Hepatocyte (in vitro differentiated cells): ENCODE measurements around the gene RAB11B. TPM values are rescaled to one million over a fixed set of nuclear protein-coding genes. Genes with fewer than 3 reads are reported as not detected.

Experiments used
- DNase-seq: peaks from one replicate; pipeline ENCODE4 v3.0.0-alpha.2; 2016; ENCODE audit warnings: low spot score
- H2AFZ ChIP-seq: fragments of 200-600 bp; sonication (generic); 2 replicates; pipeline ENCODE4 v1.6.0; 2016; ENCODE audit warnings: antibody characterized with exemption, mild to moderate bottlenecking
- H3K27ac ChIP-seq: fragments of 200-600 bp; sonication (generic); 2 replicates; pipeline ENCODE4 v1.5.1; 2016; ENCODE audit warnings: mild to moderate bottlenecking
- H3K27me3 ChIP-seq: fragments of 200-600 bp; sonication (generic); 2 replicates; pipeline ENCODE4 v1.6.1; 2016
- H3K36me3 ChIP-seq: fragments of 200-600 bp; sonication (generic); replicated peaks from 2 replicates; pipeline ENCODE4 v1.5.1; 2016; ENCODE audit warnings: low read depth; ENCODE audit not compliant: insufficient read depth
- H3K4me1 ChIP-seq: fragments of 200-600 bp; sonication (generic); 2 replicates; pipeline ENCODE4 v1.5.1; 2016; ENCODE audit warnings: mild to moderate bottlenecking, moderate library complexity; ENCODE audit not compliant: insufficient read depth
- H3K4me2 ChIP-seq: fragments of 200-600 bp; sonication (generic); 2 replicates; pipeline ENCODE4 v1.6.0; 2016
- H3K4me3 ChIP-seq: fragments of 200-600 bp; sonication (generic); 2 replicates; pipeline ENCODE4 v1.5.1; 2016; ENCODE audit warnings: mild to moderate bottlenecking
- H3K79me2 ChIP-seq: fragments of 200-600 bp; sonication (generic); 2 replicates; pipeline ENCODE4 v1.6.0; 2017; ENCODE audit warnings: mild to moderate bottlenecking
- H3K9me2 ChIP-seq: fragments of 200-600 bp; sonication (generic); replicated peaks from 2 replicates; pipeline ENCODE4 v1.6.0; 2017; ENCODE audit warnings: mild to moderate bottlenecking; ENCODE audit not compliant: insufficient read depth
- H3K9me3 ChIP-seq: fragments of 200-600 bp; sonication (generic); 2 replicates; pipeline ENCODE4 v1.5.1; 2016; ENCODE audit warnings: low read depth, mild to moderate bottlenecking
- H4K20me1 ChIP-seq: fragments of 200-600 bp; sonication (generic); 2 replicates; pipeline ENCODE4 v1.6.0; 2016; ENCODE audit warnings: mild to moderate bottlenecking; ENCODE audit not compliant: insufficient read depth, poor library complexity, severe bottlenecking
- EZH2 ChIP-seq: fragments of 200-600 bp; sonication (generic); IDR thresholded peaks from 2 replicates; pipeline ENCODE4 v1.6.1; 2016; ENCODE audit warnings: antibody characterized with exemption, mild to moderate bottlenecking, borderline replicate concordance
- EZH2phosphoT487 ChIP-seq: fragments of 200-600 bp; sonication (generic); IDR thresholded peaks from one replicate; pipeline ENCODE4 v1.6.1; 2018; ENCODE audit warnings: antibody characterized with exemption, mild to moderate bottlenecking, low read depth, moderate library complexity; ENCODE audit not compliant: unreplicated experiment, severe bottlenecking
- WGBS: methylation state at CpG from one replicate; pipeline ENCODE4 v1.1.6; 2016; ENCODE audit warnings: low lambda C conversion rate; ENCODE audit errors: missing lambda C conversion rate; 5-methylcytosine and 5-hydroxymethylcytosine counted together
- polyA plus RNA-seq: library from polyadenylated mRNA; unstranded; fragments of >200 nt; fragmentation: Nextera tagmentation; extraction: Ambion mirVana; gene quantifications from 2 replicates; pipeline ENCODE4 v1.2.1, GENCODE V29; 2016
- total RNA-seq: library from RNA; depleted of rRNA; stranded (reverse); fragments of >200 nt; gene quantifications from 2 replicates; pipeline ENCODE4 v1.2.3, GENCODE V29; 2014
- TF ChIP-seq, protein P1 (sequence below): fragments of 200-600 bp; sonication (generic); IDR thresholded peaks from 2 replicates; pipeline ENCODE4 v1.5.1; 2016; ENCODE audit warnings: antibody characterized with exemption, mild to moderate bottlenecking; ENCODE audit not compliant: poor library complexity

The RAB11B gene
- total and polyA plus RNA-seq, 2 experiments from 2014 or later: 47.1 to 174 TPM

DNA sequence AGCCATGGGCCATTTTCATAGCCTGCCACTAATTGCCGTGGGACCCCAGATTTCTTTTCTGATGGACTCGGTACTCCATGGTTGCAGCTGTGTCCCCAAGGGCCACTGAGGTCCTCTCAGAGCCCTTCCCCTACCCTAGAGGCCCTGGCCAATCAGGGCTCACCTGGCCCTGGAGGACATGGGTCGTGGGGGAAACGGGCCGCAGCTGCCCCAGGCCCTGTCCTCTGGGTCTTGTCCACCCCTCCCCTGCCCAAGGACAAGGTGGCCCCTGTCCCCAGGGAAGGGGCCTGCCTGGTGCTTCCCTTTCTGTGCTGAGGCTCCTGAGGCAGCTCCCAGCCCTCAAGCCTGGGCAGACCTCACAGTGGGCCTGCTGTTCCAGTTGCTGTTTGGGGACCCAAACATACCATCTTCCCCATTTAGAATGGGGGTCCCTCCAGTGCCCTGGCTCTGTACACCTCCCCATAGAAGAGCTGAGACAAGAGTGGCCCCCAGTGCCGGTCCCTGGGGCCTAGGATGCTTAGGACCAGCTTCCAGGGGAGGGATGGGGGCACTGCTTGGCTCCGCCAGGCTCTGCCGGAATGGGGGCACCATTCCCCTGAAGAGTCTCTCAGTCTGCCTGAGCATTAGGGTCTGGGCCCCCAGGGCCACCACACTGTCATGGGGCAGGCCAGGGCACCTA, 3.2 kb downstream of the RAB11B start:
- Histone ChIP-seq H3K27ac (no peak overlapping the region), H4K20me1 (peaks cover 71% of the 10 kb centered on the region), H3K4me1 (peaks cover 5% of the 10 kb centered on the region), H3K4me3 (no peak overlapping the region), H3K9me3 (no peaks in the 10 kb centered on the region), H3K27me3 (no peaks in the 10 kb centered on the region), H3K4me2 (no peak overlapping the region), H3K79me2 (peaks cover 77% of the 10 kb centered on the region), H3K36me3 (no peaks in the 10 kb centered on the region), H2AFZ (no peak overlapping the region), H3K9me2 (no peaks in the 10 kb centered on the region)
- 81% methylated on average over 8 of the region's 8 CpGs for WGBS
- no peak for TF ChIP-seq EZH2phosphoT487
- TF ChIP-seq, protein P1, sequence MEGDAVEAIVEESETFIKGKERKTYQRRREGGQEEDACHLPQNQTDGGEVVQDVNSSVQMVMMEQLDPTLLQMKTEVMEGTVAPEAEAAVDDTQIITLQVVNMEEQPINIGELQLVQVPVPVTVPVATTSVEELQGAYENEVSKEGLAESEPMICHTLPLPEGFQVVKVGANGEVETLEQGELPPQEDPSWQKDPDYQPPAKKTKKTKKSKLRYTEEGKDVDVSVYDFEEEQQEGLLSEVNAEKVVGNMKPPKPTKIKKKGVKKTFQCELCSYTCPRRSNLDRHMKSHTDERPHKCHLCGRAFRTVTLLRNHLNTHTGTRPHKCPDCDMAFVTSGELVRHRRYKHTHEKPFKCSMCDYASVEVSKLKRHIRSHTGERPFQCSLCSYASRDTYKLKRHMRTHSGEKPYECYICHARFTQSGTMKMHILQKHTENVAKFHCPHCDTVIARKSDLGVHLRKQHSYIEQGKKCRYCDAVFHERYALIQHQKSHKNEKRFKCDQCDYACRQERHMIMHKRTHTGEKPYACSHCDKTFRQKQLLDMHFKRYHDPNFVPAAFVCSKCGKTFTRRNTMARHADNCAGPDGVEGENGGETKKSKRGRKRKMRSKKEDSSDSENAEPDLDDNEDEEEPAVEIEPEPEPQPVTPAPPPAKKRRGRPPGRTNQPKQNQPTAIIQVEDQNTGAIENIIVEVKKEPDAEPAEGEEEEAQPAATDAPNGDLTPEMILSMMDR: no peak
- TF ChIP-seq EZH2: no peak
- DNase-seq: no peak

GRCh38 chr19:8393871-8394250, 3.7 kb downstream of the RAB11B start:
- Histone ChIP-seq H3K79me2 (peaks cover 81% of the 10 kb centered on the region), H3K4me1 (peaks cover 5% of the 10 kb centered on the region)
- TF ChIP-seq EZH2phosphoT487 (no peak), EZH2 (no peak)
- TF ChIP-seq, protein P1: no peak

DNA sequence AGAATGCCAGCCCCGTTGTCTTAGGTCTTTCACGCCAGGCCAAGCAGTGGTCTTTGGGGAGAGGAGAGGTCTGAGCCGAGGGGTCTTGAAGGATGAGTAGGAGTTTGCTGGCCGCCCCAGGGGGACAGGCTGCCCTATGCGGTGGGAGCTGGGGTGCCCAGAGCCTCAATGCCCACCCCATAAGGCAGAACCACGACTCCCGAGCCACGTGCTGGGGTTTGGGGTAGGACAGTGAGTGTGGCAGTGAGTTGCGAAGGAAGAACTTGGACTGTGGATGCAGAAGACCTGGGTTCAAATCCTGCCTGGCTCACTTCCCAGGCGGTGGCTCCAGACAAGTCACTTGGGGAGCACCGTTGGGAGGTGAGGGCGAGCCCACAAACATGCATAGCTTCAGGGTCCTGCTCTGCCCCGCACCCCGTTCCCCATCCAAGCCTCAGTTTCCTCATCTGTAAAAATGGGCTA, 5.5 kb downstream of the RAB11B start:
- Histone ChIP-seq H4K20me1 (peaks cover 85% of the 10 kb centered on the region), H3K27ac (no peak overlapping the region), H3K4me1 (peaks cover 5% of the 10 kb centered on the region), H3K9me3 (no peaks in the 10 kb centered on the region), H3K36me3 (no peaks in the 10 kb centered on the region), H3K9me2 (no peaks in the 10 kb centered on the region), H3K27me3 (no peaks in the 10 kb centered on the region), H3K4me2 (no peak overlapping the region), H3K79me2 (peaks cover 86% of the 10 kb centered on the region), H2AFZ (no peak overlapping the region), H3K4me3 (no peak overlapping the region)
- no peak for DNase-seq
- WGBS: 93% methylated on average over 12 of the region's 14 CpGs
- no peak for TF ChIP-seq EZH2phosphoT487
- no peak for TF ChIP-seq EZH2
- TF ChIP-seq, protein P1: no peak

More at GRCh38 chr19:8393871-8394250, 3.7 kb downstream of the RAB11B start:
- Histone ChIP-seq H3K9me2 (no peaks in the 10 kb centered on the region), H3K27me3 (no peaks in the 10 kb centered on the region), H3K27ac (no peak overlapping the region), H3K36me3 (no peaks in the 10 kb centered on the region), H3K9me3 (no peaks in the 10 kb centered on the region), H4K20me1 (peaks cover 75% of the 10 kb centered on the region), H2AFZ (no peak overlapping the region), H3K4me2 (no peak overlapping the region), H3K4me3 (no peak overlapping the region)
- over 99% methylated on average over 8 of the region's 8 CpGs for WGBS
- no peak for DNase-seq
